GM18873 (cell line): ENCODE measurements around the gene NOS1AP.

Experiments used
- ATAC-seq: cut with Tn5 transposase; IDR thresholded peaks from one replicate; pipeline ENCODE4 v1.9.1; 2021; ENCODE audit warnings: mild to moderate bottlenecking, moderate library complexity, moderate number of reproducible peaks; ENCODE audit not compliant: unreplicated experiment, low FRiP score

The NOS1AP gene

DNA sequence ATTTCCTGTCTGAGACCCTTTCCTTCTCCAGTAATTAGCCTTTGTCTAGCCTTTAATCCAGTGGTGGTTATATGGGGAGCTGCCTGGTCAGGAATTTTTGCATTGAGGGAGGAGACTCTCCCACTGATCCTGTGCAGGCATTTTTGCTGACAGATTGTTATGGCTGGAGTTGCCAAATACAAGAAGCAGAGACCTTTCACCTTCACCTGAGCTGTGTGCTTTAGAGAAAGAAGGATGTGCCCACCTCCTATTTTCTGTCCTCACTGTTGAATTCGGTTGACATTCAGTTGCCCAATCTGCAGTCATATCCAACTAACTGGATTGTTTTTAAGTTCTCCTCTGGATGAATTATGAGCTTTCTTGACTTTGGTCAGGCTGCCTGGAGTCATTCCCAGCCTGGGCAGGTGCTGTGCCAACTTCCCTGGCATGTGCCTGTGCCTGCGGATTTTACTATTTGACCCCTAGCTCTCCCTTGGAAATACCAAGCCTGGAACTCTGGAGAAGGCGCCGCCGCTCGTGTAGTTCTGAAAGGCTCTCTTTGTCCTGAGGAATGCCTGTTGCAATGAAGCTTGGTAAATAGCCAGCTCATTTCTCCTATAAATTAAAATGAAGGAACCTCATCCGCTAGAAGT, 143.9 kb downstream of the NOS1AP start:
- no peak for ATAC-seq

- ATAC-seq: no peak
Observed at GRCh38 chr1:162214202-162214601, 144.7 kb downstream of the NOS1AP start.

DNA sequence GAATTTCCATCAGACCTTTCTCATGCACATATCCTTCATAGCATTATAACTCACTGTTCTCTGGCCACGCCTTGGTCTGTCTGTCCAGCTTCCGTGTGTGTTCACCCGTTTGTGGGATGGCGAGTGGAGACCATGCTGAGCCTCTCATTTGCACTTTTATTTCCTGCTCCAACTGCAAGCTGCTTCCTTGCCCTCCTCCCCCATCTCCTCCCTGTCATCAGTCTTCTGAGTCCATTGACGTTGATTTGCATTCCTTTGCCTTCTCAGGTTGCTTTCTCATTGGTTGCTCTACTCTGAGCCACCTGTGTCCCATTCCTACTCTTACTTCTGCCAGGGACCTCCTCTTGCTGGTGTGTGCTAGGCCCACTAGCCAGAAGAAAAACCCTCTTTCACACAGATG, 146.4 kb downstream of the NOS1AP start:
- ATAC-seq: no peak

- ATAC-seq: no peak
Observed at GRCh38 chr1:162216604-162217003, 147.1 kb downstream of the NOS1AP start.

GRCh38 chr1:162217706-162218105, 148.2 kb downstream of the NOS1AP start:
- no peak for ATAC-seq

GRCh38 chr1:162218546-162218945, 149.1 kb downstream of the NOS1AP start:
- no peak for ATAC-seq

DNA sequence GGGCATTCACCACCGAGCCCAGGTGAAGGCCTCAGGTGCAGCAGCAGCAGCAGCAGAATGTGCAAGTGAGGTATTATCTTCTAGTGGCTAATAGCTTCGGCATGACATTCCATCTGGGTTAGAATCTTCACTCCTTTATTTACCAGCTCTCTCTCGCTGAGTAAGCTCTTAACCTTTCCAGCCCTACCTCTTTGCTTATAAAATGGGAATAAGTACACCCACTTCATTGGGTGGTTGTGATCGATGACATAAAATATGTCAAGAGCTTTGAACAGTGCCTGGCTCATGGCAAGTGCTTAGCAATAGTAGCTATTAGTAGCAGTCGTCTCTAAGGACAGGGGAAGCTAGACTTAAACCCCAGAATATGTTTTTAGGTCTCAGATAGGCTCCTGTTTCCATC, 149.5 kb downstream of the NOS1AP start:
- no peak for ATAC-seq

GRCh38 chr1:162219461-162219860, 150.0 kb downstream of the NOS1AP start:
- ATAC-seq: no peak

DNA sequence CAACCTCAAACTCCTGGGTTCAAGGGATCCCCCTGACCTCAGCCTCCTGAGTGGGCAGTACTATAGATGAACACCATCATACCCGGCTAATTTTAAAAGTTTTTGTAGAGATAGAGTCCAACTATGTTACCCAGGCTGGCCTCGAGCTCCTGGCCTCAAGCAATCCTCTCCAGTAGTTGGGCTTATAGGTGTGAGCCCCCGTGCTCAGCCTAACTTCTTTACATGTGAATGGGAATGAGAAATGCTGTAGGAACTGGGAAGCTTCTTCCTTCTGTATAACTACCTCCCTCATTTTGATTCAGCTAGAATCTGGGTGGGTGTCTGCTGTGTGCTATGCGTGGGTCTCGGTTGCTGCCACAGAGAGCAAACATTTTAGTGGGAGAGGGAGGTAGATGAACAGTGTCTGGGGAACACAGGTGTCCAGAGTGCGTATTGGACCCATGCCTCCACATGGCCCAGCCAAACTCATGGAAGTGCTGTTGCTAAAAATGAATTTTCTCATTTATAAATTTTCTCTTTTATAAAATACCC, 150.6 kb downstream of the NOS1AP start:
- ATAC-seq: no peak

- no peak for ATAC-seq
Observed at GRCh38 chr1:162222014-162222413, 152.5 kb downstream of the NOS1AP start.

DNA sequence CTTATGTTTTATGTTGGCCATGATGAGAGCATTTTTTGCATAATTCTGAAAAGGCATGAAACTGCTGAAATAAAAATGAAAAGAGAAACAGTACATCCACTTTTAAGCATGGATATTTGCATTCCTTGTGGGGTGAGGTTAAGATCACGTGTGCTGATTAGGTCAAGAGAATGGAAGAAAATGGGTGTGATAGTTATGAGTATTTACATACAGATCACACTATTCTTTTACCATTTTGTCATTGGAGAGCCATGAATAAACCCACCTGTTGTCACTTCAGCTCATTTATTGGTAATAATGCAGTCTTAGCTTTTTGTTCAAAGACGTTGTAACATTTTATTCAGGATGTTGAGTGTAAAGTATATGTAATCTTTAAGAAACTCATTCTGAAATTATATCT, 153.2 kb downstream of the NOS1AP start:
- ATAC-seq: no peak

GRCh38 chr1:162223488-162223887, 154.0 kb downstream of the NOS1AP start:
- no peak for ATAC-seq

DNA sequence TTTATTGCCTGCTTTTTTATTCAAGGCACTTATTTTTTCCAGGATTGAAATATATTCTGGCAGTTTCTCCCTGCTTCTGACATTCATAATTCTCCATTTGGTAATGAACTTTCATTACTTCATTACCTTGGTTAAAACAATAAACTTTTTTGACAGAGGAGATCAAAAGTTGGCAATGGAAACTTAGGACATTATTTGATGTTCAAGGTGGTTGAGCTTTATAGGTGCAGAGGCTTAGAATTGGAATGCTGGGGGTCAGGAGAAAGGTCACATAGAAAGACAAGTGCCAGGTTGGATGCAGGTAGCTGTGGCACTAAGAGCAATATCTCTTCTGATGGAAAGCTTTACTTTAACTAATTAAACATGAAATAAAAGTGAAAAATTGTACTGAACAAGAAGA, 154.8 kb downstream of the NOS1AP start:
- no peak for ATAC-seq

- ATAC-seq: no peak
Observed at GRCh38 chr1:162228586-162228985, 159.1 kb downstream of the NOS1AP start.

GRCh38 chr1:162229549-162229948, 160.1 kb downstream of the NOS1AP start:
- ATAC-seq: no peak

GRCh38 chr1:162230096-162230495, 160.6 kb downstream of the NOS1AP start:
- no peak for ATAC-seq

GRCh38 chr1:162230517-162230916, 161.0 kb downstream of the NOS1AP start:
- no peak for ATAC-seq

DNA sequence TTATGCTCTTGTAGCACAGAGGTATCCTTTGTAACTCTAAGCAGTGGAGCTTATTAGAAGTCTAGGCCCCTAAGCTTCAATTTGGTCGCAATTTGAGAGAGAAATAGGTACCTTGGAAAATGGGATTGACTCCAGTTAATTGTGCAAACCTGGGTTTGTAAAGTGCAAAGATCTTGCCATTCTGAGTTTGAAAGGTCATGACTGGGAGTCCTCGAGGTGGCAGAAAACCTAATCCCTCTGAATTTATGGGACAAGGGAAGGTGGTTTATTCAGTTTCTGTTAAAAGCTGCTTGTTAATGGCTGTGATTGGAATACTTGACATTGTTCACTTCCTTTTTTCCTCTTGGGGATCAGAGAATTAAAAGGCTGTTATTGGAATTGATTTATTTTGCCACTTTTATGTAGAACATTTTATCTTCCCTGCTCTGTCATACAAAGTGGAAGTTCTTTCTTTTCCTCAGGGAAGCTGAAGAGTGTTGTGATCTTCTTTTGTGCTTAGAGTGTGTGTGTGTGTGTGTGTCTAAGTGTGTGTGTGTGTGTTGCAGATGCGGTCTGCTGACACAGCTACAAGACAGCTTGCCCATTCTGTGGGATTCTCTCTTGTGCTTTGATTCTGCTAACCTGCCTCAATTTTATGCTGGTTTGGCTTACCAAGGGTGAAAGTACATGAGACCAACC, 162.7 kb downstream of the NOS1AP start:
- no peak for ATAC-seq

DNA sequence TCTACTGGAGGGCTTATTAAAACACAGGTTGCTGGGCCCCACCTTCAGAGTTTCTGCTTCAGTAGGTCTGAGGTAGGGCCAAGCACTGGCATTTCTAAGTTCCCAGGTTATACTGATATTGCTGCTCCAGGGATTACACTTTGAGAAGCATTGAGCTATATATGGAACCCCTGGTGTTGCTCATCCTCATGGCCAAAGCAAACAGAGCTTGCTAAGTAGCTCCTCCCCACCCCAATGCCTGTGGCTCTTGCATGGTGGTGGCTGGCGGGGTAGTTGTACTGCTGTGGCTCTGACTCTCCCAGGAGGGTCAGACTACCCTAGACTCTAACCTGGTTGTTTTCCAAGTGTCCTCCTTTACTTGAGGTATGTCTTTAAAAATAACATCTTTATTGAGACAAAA, 163.6 kb downstream of the NOS1AP start:
- no peak for ATAC-seq

GRCh38 chr1:162233937-162234336, 164.4 kb downstream of the NOS1AP start:
- ATAC-seq: no peak

DNA sequence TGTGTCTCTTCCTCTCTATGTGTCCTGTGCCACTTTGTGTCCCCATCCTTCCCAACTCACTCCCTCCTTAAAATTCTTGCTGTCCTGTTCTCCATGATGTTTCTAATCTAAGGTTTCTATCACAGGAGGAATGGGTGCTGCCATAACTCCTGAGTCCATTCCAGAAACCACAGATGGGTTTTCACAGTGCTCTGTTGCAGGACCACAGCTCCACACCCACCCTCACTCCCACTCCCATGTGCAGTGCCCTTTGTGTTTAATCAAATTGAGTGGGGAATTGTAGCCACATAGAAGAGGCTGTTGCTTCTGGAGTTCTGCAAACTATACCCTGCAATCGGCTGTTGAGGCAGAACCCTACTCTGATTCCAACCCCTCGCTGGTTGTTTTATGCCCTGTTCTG, 165.1 kb downstream of the NOS1AP start:
- ATAC-seq: no peak

DNA sequence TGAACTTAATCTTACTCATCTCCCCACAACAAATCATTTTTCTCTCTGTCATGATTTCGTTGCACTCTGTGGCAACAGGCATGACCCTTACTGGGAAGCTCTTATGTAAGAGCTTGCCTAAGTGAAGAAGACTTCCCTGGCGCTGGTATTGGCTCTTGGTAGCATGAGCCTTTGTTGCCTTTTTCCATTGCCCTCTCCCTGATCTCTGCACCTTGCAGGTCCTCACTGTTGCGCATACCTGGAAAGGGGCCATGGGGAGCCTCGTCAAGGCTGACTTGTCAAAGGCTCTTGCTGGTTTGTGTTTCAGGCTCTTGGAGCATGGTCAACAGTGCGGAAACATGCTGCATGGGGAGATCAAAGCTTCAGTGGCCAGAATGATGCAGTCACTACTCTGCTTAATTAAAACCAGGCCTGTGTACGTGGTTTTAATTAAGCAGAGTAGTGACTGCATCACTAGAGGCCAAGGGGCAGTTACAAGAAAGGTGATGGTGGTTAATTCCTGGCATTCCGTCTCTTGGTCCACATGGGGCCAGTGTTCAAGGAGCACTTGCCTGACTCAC, 165.8 kb downstream of the NOS1AP start:
- no peak for ATAC-seq
